Neuronal stem cell (in vitro differentiated cells): Measurements from ENCODE around the gene GABRQ.

Source experiments
- DNase-seq: peaks from one replicate; pipeline ENCODE4 v3.0.0-alpha.2; 2013; ENCODE audit warnings: low spot score
- H2AFZ ChIP-seq: one replicate; pipeline ENCODE4 v1.6.1; 2013; ENCODE audit warnings: mild to moderate bottlenecking, low read length, inconsistent platforms
- H2AK5ac ChIP-seq: 2 replicates; pipeline ENCODE4 v1.6.1; 2013; ENCODE audit warnings: low read depth, mild to moderate bottlenecking, inconsistent platforms, low read length, moderate library complexity, mixed read lengths
- H2BK120ac ChIP-seq: 2 replicates; pipeline ENCODE4 v1.6.1; 2013; ENCODE audit warnings: low read depth, mild to moderate bottlenecking, inconsistent platforms, low read length, moderate library complexity, mixed read lengths
- H2BK12ac ChIP-seq: one replicate; pipeline ENCODE4 v1.6.1; 2013; ENCODE audit warnings: low read length, inconsistent platforms
- H2BK15ac ChIP-seq: 2 replicates; pipeline ENCODE4 v1.6.1; 2013; ENCODE audit warnings: mild to moderate bottlenecking, low read length, inconsistent platforms, mixed read lengths
- H2BK5ac ChIP-seq: one replicate; pipeline ENCODE4 v1.6.1; 2013; ENCODE audit warnings: inconsistent platforms, mild to moderate bottlenecking, low read length, moderate library complexity
- H3K14ac ChIP-seq: one replicate; pipeline ENCODE4 v1.6.1; 2013; ENCODE audit warnings: low read length, inconsistent platforms
- H3K18ac ChIP-seq: 2 replicates; pipeline ENCODE4 v1.6.1; 2013; ENCODE audit warnings: low read length, inconsistent platforms
- H3K23ac ChIP-seq: 2 replicates; pipeline ENCODE4 v1.6.1; 2013; ENCODE audit warnings: low read depth, mild to moderate bottlenecking, mixed read lengths, low read length, inconsistent platforms; ENCODE audit not compliant: poor library complexity
- H3K27ac ChIP-seq: replicated peaks from 3 replicates; pipeline ENCODE4 v1.5.1; 2013; ENCODE audit warnings: low read length, inconsistent platforms
- H3K27me3 ChIP-seq, 3 experiments: 2 replicates each; pipeline ENCODE4 v1.6.1; 2013; ENCODE audit warnings: low read length in 3 of 3, mild to moderate bottlenecking in 2 of 3, inconsistent platforms in 1 of 3, low read depth in 1 of 3, mixed read lengths in 1 of 3, moderate library complexity in 1 of 3; ENCODE audit not compliant: control insufficient read depth in 3 of 3, insufficient read depth in 3 of 3
- H3K36me3 ChIP-seq, 2 donors: replicated peaks in 1 of 2; 2 replicates each; pipeline ENCODE4 v1.6.1; 2013; ENCODE audit warnings: low read length in 2 of 2; ENCODE audit not compliant: control insufficient read depth in 2 of 2, insufficient read depth in 2 of 2
- H3K4ac ChIP-seq: 2 replicates; pipeline ENCODE4 v1.6.1; 2013; ENCODE audit warnings: inconsistent platforms, mild to moderate bottlenecking, low read length, moderate library complexity
- H3K4me1 ChIP-seq, 2 donors: 1 replicate in 1 of 2; 2 replicates in 1 of 2; pipeline ENCODE4 v1.6.1; 2013; ENCODE audit warnings: low read length in 2 of 2, low read depth in 1 of 2; ENCODE audit not compliant: control insufficient read depth in 2 of 2, insufficient read depth in 1 of 2
- H3K4me2 ChIP-seq: one replicate; pipeline ENCODE4 v1.6.1; 2013; ENCODE audit warnings: mild to moderate bottlenecking, low read length, inconsistent platforms; ENCODE audit not compliant: insufficient read depth, poor library complexity, severe bottlenecking
- H3K4me3 ChIP-seq, 2 donors: 2 replicates each; pipeline ENCODE4 v1.5.1; 2013; ENCODE audit warnings: low read length in 2 of 2, mild to moderate bottlenecking in 2 of 2, inconsistent platforms in 1 of 2, moderate library complexity in 1 of 2
- H3K79me1 ChIP-seq: one replicate; pipeline ENCODE4 v1.6.1; 2013; ENCODE audit warnings: low read depth, mild to moderate bottlenecking, inconsistent platforms, low read length, moderate library complexity
- H3K9ac ChIP-seq: one replicate; pipeline ENCODE4 v1.6.1; 2013; ENCODE audit warnings: mild to moderate bottlenecking, low read depth, low read length, inconsistent platforms; ENCODE audit not compliant: poor library complexity
- H3K9me3 ChIP-seq, 2 donors: replicated peaks in 1 of 2; 2 replicates each; pipeline versions ENCODE3 to v1.6.1; 2013; ENCODE audit warnings: low read length in 2 of 2, mild to moderate bottlenecking in 2 of 2, inconsistent platforms in 1 of 2, low read depth in 1 of 2, mixed read lengths in 1 of 2, moderate library complexity in 1 of 2; ENCODE audit not compliant: control insufficient read depth in 2 of 2, insufficient read depth in 1 of 2
- H4K8ac ChIP-seq: one replicate; pipeline ENCODE4 v1.6.1; 2013; ENCODE audit warnings: low read depth, mild to moderate bottlenecking, inconsistent platforms, low read length, moderate library complexity
- H4K91ac ChIP-seq: one replicate; pipeline ENCODE4 v1.6.1; 2013; ENCODE audit warnings: low read length, low read depth, mild to moderate bottlenecking, inconsistent platforms; ENCODE audit not compliant: poor library complexity
- WGBS, 2 donors: extraction: QIAGEN DNeasy Blood & Tissue Kit; methylation state at CpG; one replicate each; pipeline ENCODE4 v1.1.7; 2013; ENCODE audit warnings: missing lambda C conversion rate in 2 of 2, mixed read lengths in 1 of 2; ENCODE audit not compliant: insufficient read length in 2 of 2, insufficient replicate concordance in 1 of 2; ENCODE audit errors: extremely low coverage in 2 of 2; 5-methylcytosine and 5-hydroxymethylcytosine counted together

GABRQ gene

DNA sequence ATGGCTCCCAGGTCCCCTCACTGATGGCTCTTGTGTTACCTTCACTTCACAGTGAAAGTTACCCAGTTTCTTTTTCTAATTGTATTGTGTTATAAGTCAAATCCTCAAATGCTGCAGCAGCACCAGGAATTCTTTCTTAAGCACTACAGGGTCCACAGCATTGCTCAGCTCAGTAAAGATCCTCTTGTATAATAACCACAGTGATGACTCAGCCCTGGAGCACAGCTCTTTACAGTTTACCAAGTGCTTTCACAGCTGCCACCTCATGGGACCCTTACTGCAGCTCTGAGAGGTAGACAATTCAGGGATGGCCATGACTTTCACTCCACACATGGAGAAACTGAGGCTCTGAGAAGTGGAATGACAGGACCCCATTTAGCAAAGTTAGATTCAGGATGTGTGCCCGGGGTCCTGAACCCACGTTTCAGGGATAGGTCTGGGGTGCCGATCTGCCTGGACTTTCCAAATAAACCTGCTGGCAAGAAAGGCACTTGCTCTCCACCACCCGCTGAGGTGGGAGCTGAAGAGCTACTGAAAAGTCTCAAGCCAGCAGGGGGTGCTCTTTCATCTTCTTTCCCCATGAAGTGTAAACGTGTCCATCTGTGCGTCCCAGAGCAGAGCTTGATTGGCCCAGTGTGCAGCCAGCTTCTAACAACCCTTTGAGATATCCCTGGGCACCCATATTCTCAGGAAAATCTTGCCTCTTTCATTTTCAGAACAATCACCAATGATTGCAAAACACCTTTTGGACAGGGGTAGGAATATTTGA lies 35.7 kb upstream of the GABRQ start:
- no CpG with 5 or more reads among the region's 6 CpGs for WGBS, 2 donors
- no peak overlapping the region for H3K14ac ChIP-seq
- H2AFZ ChIP-seq = no peak overlapping the region
- no peak for DNase-seq
- no peaks in the 10 kb centered on the region for H3K9me3 ChIP-seq
- H3K4ac ChIP-seq = no peak overlapping the region
- H2BK15ac ChIP-seq = no peak overlapping the region
- H4K91ac ChIP-seq = no peak overlapping the region
- no peak overlapping the region for H2AK5ac ChIP-seq
- H3K9ac ChIP-seq = no peak overlapping the region
- H3K4me1 ChIP-seq = peaks cover 0 to 7% of the 10 kb centered on the region in 2 donors
- H3K27ac ChIP-seq = peak overlapping the region; percentile 36
- H3K27me3 ChIP-seq = no peaks in the 10 kb centered on the region
- no peak overlapping the region for H2BK12ac ChIP-seq
- no peak overlapping the region for H3K18ac ChIP-seq
- no peak overlapping the region for H3K4me3 ChIP-seq
- H3K36me3 ChIP-seq = no peaks in the 10 kb centered on the region
- no peak overlapping the region for H3K4me2 ChIP-seq
- no peak overlapping the region for H2BK120ac ChIP-seq
- no peak overlapping the region for H4K8ac ChIP-seq
- no peak overlapping the region for H2BK5ac ChIP-seq
- no peak overlapping the region for H3K23ac ChIP-seq
- no peaks in the 10 kb centered on the region for H3K79me1 ChIP-seq

DNA sequence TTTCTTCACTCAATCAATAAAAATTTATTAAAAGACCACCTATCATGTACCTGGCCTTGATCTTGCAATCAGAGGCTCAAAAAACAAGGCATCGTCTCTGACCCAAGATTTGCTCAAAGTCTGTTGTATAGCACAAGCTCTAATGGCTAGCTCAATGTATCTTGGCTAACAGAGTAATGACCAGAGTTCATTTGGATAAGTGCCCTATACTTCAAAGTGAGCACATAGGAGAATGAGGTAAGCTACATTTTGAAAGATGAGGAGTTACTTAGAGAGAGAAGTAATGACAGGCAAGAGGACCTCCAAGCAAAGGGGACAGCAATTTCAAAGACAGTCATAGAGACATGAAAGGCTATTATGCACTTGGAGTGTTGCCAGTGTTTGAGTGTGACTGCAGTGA lies 22.9 kb upstream of the GABRQ start:
- Histone ChIP-seq H3K4me1 (no peaks in the 10 kb centered on the region), H3K36me3 (no peaks in the 10 kb centered on the region), H2BK15ac (no peak overlapping the region), H3K23ac (no peak overlapping the region), H4K8ac (no peak overlapping the region), H2BK120ac (no peak overlapping the region), H2BK12ac (no peak overlapping the region), H3K4me3 (no peak overlapping the region), H3K9ac (no peak overlapping the region), H4K91ac (no peak overlapping the region), H3K4ac (no peak overlapping the region), H2AFZ (no peak overlapping the region), H3K18ac (no peak overlapping the region), H3K27ac (no peak overlapping the region), H3K27me3 (no peaks in the 10 kb centered on the region), H3K79me1 (no peaks in the 10 kb centered on the region), H2BK5ac (no peak overlapping the region), H3K9me3 (no peaks in the 10 kb centered on the region), H3K4me2 (no peak overlapping the region), H3K14ac (no peak overlapping the region), H2AK5ac (no peak overlapping the region)
- WGBS, 2 donors = no CpG with 5 or more reads among the region's 1 CpG
- no peak for DNase-seq

DNA sequence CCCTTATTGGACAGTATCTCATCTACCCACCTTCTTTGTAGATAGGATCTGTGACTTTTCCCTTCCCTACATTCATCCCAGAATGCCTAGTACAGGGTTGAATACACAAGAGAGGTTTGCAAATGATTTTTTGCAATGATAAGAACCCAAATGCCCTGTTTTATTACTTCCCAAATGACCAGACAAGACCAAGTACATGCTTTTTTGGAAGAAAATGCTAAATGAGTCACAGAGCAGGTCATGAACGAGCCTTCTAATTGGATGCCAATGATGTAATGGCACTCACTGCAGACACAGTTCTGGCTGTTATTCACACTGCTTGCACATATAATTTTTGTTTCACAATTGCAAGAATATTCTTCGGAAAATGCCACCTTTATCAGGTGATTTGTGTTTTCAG lies 17.8 kb upstream of the GABRQ start:
- Histone ChIP-seq H3K27ac (no peak overlapping the region), H3K9ac (no peak overlapping the region), H3K36me3 (no peaks in the 10 kb centered on the region), H3K23ac (no peak overlapping the region), H2BK120ac (no peak overlapping the region), H4K8ac (no peak overlapping the region), H3K79me1 (no peaks in the 10 kb centered on the region), H3K4me3 (no peak overlapping the region), H3K4me1 (no peaks in the 10 kb centered on the region), H3K4ac (no peak overlapping the region), H4K91ac (no peak overlapping the region), H3K14ac (no peak overlapping the region), H2AFZ (no peak overlapping the region), H3K4me2 (no peak overlapping the region), H2AK5ac (no peak overlapping the region), H2BK5ac (no peak overlapping the region), H3K9me3 (no peaks in the 10 kb centered on the region), H3K18ac (no peak overlapping the region), H2BK12ac (no peak overlapping the region), H3K27me3 (no peaks in the 10 kb centered on the region), H2BK15ac (no peak overlapping the region)
- WGBS, 2 donors = no CpG with 5 or more reads among the region's 2 CpGs
- DNase-seq = no peak

DNA sequence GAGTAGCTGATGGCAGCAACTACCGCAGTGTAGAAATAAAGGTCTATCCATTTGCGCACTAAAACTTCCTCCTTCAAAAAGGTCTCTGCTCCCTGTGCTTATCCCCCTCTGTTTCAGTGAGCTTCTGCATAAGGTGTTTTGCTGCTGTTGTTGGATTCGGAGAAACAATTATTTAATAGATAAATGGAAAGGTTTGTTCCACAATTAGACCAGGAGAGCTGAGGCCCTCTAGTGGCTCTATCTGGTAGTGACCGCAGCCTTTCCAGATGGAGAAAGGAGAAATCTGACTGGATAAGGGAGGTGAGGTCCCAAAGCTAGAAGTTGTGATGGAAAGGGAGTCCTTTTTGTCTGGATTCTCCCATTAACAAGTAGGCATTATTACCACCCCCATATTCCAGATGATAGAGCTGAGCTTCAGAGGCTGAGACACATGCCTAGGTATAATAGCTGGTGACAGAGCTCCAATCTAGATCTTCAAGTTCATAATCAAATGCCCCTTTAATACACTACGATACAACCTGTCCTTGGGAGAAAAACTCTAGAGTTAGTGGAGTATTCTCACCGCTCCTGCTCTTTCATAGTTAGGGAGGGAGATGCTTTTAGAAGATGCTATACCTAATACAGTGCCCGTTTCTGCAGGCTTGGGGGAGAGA lies 5.1 kb upstream of the GABRQ start:
- Histone ChIP-seq H3K36me3 (no peaks in the 10 kb centered on the region), H3K23ac (no peak overlapping the region), H2BK15ac (no peak overlapping the region), H2AFZ (no peak overlapping the region), H3K4me2 (no peak overlapping the region), H3K79me1 (no peaks in the 10 kb centered on the region), H3K27ac (no peak overlapping the region), H3K18ac (no peak overlapping the region), H4K8ac (no peak overlapping the region), H3K4me1 (peaks cover 0 to 2% of the 10 kb centered on the region in 2 donors), H2BK120ac (no peak overlapping the region), H3K4me3 (no peak overlapping the region), H3K4ac (no peak overlapping the region), H3K14ac (no peak overlapping the region), H2BK12ac (no peak overlapping the region), H4K91ac (no peak overlapping the region), H3K9me3 (no peaks in the 10 kb centered on the region), H3K9ac (no peak overlapping the region), H3K27me3 (peaks cover 0 to 13% (median 0%) of the 10 kb centered on the region in 3 experiments), H2BK5ac (no peak overlapping the region), H2AK5ac (no peak overlapping the region)
- DNase-seq = peak; percentile 31
- no CpG with 5 or more reads among the region's 7 CpGs for WGBS, 2 donors
